NCI-H187 treated with DMSO at 0.1 percent for 48 hours (cell line): ENCODE data around the gene SLC35G1.

ENCODE experiments used
- DNase-seq: peaks from one replicate; lab custom pipeline; 2025; lab: John Stamatoyannopoulos, UW

The SLC35G1 gene

DNA sequence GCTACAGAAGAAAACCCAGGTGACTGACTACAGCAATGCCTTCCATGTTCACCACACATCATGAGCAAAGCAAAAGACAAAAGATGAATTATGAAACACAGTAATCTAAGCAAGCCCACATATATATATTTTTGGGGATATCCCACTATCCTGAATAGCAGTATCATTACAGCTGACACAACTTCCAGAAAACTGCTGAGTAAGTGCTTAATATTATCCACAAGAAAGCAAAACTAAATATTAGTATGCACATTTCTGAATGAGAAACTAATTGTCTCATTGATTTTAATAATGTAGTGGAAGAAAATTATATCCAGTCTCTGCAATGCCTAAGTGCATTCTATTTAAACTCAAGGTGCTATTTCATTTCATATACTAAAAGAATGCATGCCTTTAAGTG, 14.5 kb upstream of the SLC35G1 start:
- no peak for DNase-seq

DNA sequence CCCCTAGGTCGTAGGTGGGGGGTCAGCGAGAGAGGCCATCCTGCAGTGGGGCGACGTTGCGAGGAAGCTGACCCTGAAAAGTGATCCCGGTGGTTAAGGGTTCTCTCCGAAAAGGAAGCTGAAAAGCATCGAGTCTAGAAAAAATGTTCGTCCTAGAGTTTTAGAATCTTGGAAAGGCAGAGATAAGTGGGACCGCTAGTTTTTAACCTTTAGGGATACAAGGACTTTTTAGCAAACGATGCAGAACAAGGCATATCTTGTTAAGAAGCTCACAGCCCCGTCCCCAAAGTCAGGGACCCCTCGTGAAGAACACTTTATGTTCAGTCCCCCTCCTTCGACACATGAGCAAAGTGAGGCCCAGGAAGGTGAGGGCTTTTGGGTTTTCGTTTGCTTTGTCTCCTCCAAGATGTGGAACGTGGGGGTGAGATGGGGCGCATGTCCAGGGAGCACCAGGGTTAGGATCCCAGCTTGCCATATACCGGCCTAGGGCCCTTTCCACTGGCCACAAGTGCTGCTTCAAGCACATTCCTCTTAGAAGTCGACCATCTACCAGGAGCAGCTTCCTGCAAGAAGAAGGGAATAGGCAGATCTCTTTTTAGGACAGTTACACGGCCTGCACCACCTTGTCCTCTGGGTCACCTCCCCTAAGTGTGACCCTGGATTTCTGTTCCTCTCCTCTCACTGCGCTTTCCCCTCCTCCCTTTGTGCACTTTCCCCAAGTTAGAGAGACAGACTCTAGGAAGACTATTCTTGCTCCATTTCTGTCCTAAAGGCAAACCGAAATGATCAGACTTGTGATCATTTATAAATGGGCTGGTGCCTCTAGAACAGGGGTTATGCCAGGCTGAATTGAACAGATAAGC, 969 bp downstream of the SLC35G1 start:
- DNase-seq: no peak

DNA sequence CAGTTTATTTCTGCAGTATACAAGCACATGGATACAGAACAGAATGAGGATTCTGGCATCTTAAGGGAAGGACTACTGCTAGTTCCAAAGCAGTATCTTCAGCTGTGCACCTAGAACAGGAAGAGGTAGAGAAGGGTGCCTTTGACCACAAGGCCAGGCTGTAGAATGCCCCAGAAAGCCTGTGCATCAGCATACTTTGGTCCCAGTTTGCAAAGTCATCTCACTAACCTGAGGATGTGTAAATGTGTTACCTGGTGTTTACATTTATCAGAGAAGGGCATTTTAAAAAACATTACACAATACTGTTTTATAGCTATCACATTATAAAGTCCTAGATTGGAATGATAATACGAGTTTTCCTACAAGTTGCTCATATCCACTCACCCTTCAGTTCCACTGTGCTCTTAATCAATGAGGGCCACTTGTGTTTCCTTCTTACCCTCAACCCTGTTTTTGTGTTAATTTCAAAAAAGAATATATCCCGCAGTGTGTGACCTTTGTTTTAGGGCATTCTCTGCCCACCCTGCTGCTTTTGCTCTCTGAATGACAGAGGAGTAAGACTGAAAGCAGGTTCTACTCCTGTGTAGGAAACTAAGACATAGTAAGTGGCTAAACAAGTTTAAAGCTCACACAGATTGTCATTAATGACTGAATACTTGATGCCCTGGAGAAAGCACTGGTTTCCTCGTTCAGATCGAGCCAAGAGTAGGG, 3.4 kb downstream of the SLC35G1 start:
- DNase-seq: no peak

DNA sequence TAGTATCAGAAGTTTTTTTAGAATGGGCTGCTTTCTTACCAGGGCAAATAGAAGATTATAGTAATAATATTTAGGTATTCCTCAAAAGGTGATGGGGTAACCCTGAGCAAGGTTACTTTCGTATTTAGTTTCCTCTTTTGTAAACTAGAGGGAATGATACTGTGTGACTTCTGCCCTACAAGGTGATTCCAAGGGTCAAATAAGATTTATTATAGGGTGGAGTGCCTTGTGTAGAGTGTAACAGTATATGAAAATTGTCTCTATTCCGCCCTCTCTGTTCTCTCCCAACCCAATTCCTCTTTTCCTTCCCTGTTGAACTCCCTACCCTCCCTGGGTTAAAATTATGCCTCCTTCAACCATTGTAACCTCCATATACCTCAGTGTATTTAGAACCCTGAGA, 5.3 kb downstream of the SLC35G1 start:
- no peak for DNase-seq

DNA sequence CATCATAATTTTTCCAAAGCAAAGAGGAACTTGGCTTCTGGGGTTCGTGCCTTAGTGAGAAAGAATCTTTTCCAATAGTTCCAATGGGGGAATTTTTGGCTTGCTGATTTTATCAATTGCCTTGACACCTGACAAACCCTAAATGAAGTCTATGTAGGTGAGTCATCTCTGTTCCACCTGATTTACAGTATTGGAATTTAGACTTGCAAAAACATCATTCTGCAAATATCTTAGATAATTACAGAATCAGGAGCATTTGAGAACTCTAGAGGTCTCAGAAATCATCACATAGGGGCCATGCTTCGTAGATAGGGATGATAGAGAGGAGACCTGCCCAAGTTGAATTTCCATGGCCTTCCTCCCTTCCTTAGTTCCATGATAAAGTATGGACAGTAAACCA, 9.3 kb downstream of the SLC35G1 start:
- DNase-seq: no peak

DNA sequence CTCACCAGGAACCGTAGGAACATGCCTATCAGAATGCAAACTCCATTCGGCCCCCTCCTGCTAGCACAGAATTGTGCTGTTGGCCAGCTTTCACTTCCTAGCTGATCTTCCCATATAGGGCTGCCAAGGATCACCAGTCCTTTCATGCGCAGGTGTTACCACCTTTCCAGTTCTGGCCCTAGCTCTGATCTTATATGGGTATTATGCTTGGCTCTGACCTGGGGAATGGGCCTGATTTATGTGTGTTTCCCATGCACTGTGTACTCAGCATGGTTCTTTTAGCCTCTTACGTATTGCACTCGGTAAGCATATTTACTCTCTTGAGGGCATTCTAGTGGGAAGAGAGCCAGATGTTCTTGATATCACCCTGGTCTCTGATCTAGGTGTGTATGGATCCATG, 11.1 kb downstream of the SLC35G1 start:
- DNase-seq: peak; percentile 2

DNA sequence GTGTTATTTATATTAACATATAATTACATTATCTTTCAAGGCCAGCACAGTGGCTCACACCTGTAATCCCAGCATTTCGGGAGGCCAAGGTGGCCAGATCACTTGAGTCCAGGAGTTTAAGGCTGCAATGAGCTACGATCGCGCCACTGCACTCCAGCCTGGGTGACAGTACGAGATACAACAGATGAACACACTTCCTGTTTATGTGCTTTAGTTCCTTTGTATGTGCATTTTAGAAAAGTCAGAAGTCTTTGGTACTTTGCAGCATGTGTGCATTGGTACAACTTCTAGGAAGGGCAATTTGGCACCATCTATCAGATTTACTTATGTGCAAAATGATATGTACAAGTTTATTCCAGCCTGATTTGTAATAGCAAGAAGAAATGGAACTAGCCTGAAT, 13.3 kb downstream of the SLC35G1 start:
- no peak for DNase-seq

DNA sequence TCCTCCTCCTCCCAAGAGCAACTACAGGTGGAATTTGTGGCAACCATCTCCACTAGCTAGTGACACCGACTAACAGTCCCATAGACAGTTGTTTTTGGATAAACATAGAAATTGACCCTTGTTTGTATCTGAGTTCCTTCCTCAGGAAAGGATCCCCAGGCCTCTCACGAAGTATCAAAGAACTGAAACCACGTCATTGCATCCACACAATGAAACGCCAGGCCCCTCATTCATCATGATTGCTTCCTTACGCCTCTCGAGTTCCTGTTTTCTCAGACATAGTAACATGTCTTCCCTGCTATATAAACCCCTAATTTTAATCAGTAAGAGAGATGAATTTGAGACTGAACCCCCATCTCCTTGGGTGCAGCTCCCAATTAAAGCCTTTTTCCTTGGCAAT, 18.1 kb downstream of the SLC35G1 start:
- no peak for DNase-seq

DNA sequence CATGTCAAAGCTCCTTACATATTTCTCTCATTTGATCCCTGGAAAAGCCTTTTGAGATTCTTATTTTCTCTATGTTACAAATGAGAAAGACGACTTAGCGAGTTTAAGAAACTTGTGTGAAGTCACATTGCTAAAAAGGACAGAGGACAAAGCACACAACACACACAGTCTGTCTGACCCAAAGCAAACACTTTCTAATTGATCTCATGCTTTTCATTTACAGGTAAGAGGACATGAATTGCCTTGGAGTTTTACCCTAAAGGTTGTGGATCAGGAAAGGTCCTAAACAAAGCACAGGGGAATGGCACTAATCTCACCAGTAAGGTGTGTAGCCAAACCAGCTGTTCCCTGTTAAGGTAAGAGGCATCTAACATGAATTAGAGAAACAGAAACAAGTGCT, 18.7 kb downstream of the SLC35G1 start:
- DNase-seq: no peak

DNA sequence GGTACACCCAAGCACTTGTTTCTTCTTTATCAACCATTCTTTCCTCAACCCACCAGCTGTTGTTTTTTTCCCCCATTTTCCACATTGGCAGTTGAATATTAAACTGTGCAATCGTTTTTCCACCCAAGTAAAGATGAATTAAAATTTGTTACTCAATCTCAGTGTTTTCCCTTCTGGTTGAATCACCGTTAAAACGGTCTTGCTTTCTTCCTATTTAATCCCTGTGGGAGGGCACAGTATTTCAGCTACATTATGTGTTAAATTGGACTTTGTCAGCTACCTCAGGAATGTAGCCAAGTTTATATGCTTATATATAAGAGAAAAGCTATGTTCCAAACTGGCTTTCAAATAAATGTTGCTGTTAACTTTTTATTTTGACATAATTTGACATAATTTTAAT, 19.9 kb downstream of the SLC35G1 start:
- DNase-seq: no peak

DNA sequence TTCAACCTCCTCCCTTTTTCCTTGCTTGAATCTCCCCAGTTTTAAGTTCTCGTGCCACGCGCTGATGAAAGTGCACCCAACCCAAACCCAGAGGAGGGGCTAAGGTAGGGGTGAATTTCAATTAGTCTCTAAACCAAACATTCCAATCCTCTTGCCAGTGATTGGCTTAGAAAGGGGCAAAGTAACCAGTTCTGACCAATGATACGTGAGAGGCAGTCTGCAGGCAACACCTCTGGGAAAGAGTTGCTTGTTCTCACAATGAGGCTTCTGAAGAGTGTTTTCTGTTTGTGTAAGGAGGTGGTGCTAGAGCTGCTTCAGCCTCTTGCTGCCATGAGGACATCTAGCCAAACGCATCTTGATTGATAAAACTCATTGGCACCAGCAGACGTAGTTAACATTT, 21.8 kb downstream of the SLC35G1 start:
- DNase-seq: no peak

DNA sequence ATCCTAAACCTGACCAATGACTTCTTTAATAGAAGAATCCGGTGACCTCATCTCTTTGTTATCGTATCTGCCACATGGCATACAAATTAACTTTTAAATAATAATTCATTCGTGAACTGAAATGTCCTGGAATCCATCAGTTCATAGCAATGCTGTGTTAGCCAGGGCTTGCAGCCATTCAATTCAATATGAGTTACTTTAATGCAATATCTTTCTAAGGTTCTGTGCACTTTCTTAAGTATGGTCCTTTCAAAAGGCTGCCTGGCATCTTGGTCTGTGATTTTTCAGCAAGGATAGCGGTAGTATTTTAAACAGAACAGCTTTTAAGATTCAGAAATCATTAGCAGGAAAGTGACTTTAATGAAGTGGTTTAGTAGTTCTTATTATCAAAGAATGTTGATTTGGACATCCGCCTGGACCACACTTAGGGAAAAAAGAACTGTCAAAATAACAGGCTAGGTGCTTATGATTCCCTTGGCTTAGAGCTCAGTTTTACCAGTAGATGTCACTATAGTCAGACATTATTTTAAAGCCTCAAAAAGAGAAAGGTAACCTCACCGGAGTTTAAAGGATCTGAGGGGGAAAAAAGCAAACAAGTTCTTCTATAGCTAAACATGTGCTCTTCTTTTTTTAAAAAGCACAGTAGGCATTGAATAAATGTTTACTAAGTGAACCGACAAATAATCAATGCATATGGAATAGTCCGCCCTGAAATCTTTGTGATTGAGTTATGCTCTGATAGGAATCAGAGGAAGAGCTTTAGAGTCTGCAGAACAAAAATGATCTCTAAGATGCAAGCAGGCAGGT, 22.7 kb downstream of the SLC35G1 start:
- no peak for DNase-seq

DNA sequence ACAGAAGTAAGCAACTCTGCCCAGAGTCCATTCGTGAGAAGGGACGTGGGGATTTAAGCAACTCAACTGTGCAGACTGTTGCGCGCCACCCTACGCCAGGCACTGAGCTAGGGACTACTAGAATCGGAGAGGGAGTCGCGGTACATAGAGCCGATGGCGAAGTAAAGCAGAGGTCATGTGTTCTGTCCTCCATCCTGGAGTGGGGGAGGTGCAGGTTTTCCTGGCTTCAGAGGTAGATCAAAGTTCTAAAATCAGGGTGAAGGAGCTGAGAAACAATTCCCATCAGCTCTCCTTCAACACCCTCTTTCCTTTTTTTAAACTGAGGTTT, 23.2 kb downstream of the SLC35G1 start:
- no peak for DNase-seq

DNA sequence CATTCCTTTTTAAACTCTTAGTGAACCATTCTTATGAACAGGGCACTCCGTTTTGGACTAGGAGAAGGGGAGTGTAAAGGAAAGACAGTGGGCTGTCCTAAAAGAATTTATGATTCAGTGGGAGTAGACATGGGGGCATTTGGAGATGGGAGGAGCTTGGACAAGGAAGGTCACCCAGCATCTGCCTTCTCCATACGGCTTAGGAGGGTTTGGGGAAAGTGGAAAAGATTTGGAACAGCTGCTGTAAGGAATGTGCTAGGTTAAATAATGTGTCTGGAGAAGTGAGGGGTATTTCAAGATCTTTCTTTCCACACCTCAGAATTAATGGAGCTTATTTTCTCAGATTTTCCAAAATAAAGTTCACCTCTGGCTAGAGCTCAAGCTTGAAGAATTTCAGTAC, 24.0 kb downstream of the SLC35G1 start:
- DNase-seq: no peak

DNA sequence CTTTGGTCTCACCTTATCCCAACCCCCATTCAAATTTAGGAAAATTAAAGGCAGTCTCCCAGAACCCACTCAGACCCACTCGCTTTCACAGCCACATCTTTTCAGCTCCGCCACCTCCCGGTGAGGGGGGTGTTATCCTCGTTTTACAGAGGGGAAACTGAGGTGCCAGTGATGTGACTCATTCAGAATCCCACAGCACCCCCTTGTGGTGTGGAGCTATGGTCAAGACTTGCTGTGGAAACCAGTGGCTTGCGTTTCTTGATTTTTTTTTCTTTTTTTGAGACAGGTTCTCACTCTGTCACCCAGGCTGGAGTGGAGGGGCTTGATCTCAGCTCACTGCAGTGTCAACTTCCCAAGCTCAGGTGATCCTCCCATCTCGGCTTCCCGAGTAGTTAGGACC, 27.6 kb downstream of the SLC35G1 start:
- no peak for DNase-seq

DNA sequence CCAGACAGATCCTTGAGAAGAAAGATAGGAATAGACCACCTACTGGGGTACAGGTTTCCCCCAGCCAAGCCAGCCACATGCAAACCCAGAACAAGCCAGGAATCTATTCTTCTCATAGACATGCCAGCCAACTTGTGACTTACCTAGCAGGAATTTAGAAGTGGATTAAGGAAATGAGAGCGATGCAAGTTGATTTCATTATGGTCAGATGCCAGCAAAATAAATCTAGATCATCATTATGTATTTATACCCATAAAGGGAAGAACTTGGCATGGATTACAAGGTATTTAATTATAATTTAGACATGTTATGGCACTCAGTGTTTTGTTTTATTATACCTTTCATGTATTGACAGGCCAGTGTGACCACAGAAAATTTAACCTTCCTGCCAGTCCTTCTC, 32.8 kb downstream of the SLC35G1 start:
- DNase-seq: no peak

DNA sequence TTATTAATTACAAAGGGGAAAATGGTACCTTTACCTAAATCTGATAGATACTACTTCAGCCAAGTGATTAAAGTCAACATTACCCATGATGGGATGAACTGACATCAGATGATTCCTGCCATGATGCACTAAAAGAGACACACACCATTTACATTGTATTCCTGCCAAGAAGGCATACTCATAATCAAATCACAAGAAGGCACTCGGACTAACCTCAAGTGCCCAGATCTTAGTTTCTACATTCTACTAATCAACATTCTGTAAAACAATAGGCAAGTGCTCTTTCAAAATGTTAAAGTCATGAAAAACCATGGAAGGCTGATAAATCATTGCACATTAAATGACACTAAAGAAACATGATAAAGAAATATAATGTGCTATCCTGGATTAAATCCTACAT, 44.4 kb downstream of the SLC35G1 start:
- DNase-seq: no peak

DNA sequence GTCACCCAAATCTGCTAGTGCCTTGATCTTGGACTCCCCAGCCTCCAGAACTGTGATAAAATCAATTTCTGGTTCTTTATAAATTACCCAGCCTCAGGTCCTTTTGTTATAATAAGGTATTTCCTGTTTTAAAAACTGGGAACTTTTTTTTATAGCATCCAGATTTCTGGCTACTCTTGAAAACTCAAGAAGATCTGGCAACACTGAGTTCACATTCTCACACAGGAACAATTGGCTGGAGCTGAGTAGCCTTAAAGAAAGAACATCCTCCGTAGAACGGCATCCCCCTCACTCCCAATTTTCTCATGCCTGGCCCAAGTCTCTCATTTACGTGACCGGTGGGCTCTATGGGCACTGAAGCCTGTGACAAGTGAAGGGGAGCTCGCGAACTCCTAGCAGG, 47.1 kb downstream of the SLC35G1 start:
- no peak for DNase-seq

DNA sequence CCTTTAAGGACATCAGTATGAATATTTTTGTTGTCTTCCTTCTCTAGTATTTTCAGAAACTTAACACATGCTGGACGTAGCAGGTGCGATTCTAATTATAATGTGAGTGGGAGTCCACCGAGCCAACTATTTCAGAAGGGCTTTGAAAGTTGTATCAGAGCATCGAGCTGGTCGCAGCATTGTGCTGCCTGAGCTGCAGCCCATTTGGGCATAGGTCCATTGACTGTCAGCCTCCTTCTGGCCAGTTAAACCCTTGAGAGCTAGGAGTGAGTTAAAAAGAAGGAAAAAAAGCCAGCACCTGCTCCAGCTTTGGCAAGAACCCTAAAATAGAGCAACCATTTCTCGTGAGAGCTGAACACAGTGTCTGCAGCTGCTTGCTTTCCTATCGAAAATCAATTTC, 47.8 kb downstream of the SLC35G1 start:
- no peak for DNase-seq

DNA sequence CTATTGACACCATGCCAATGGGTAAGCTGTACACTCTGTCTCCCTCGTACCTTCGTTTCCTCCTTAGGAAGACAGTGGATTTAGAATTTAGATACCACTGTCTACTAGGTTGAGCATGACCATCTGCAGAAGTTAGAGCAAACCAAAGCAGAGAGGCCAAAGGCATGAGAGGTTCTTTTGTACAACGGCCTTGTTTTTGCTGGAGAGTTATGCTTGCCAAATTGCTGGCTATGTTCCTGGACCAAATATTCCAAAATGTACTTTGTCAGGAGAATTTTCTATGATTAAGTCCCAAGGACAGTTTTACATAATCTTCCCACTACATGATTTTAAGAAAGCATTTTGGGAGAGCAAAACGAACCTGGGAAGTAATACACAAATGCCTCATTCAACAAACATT, 52.0 kb downstream of the SLC35G1 start:
- no peak for DNase-seq

DNA sequence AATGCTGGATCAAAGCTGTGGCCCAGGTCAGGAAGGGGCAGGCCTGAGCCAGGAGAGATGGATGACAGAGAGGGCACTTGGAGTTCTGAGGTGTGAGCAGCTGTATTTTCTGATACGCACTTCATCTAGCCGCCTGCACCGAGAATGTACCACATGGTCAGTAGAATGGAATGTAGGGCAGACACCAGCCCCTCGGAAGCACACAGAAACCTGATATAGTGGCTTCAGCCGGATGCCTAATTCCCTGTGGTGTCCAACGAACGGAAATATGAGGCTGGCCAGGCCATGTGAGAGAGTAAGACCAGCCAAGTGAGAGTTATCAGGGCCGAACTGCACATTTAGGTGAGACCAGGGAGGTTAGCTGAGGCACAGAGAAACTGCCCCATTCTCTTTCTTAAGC, 53.3 kb downstream of the SLC35G1 start:
- DNase-seq: no peak

DNA sequence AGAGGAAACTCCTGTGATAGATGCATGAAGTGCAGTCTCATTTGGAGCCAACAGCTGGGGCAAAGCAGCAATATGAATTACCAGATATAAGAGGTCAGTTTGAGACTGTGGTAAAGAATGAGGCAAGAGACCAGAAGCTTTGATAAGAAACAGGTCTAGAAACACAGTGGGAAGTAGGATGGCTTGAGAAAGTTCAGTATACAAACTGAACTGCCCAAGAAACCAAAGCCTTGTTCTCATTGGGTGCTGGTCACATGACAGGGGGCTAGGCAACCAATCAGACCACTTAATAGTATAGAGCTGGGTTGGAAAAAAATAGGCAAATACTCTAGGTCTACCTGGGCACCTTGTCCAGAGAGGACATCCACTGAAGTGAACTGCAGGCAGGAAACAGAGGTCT, 53.7 kb downstream of the SLC35G1 start:
- DNase-seq: no peak

DNA sequence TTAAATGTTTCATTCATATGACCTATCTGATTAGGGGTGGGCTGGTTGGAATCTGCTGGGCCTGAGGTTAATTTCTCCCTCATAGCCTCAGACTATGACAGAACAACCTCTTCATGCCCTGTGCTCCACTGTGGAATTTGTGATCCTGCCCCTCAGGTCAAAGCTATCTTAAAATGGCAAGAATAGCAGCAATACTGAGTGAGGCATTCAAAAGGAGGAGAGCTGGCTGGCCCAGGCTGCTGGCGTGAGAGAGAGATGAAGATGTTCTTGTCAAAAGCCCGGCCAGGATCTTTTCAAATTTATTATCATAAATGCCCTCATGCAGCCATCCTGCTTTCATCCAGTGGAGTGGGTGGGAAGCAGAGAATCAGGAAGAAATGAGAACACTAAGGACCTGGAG, 58.1 kb downstream of the SLC35G1 start:
- no peak for DNase-seq
